GM21528 (cell line): ENCODE results near the gene RASGEF1C.

Experiments
- ATAC-seq: cut with Tn5 transposase; IDR thresholded peaks from one replicate; pipeline ENCODE4 v1.9.1; 2021; ENCODE audit warnings: mild to moderate bottlenecking, moderate library complexity; ENCODE audit not compliant: unreplicated experiment, low FRiP score

RASGEF1C gene

DNA sequence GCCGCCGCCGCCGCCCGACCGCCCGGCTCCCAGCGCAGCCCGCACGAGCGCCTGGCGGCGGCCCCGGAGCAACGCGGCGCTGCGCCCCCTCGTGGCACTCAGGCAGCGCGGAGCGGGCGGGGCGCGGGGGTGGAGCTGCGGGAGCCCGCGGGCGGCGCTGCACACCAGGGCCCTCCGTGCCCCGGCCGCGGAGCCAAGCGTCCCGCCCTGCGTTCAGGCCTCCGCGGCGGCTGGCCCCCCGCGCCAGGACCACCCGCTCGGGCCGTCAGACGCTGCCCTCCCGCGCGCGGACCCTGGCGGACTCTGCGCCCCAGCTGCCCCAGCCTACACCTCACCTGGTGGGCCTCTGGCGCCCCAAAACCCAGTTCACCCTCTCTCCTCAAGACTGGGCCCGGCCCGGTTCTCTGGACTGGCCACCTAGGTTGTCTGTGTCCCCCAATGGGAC is at the start of gene RASGEF1C:
Gene RASGEF1C, minus strand, starts transcription at position 75 of the 445 bp plus-strand sequence. CDS start 71,159 bp downstream, outside the sequence.
- no peak for ATAC-seq

GRCh38 chr5:180253036-180253824 is 44.2 kb upstream of the RASGEF1C start:
- ATAC-seq: no peak

DNA sequence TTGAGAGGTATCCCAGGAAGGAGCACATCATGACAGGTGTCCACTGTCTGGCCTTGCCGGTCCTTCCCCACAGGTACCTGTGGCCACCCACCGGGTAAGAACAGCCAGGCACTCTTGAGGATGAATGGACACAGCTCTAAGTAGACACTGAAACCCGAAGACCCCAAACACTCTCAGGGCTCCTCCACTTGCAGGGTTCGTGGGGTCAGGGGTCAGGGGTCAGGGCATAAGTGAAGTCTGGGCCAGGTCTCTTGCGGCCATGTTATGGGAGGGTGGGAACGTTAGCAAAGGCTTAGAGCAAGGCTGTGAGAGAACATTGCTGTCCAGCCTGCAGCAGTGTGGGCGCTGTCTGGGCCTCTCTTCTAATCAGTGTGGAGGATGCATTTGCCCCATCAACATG is 42.9 kb upstream of the RASGEF1C start:
- no peak for ATAC-seq

DNA sequence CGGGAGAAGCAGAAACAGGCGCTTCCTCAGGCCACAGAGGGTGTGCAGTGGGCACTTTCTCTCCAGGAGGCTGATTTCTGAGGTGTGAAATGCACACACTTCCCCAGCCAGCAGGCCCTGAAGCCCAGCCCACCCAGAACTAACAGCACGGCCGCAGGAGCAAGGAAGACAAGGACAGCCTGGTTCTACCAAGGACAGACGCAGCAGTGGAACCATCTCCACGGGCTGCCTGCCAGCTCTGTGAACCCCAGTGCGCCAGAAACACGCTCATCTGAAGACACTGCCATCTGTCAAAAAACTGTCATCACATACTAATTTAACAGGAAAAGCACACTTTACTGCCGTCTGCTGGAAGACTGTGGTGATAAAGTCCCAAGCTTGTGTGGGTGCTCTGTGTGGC is 42.1 kb upstream of the RASGEF1C start:
- no peak for ATAC-seq

DNA sequence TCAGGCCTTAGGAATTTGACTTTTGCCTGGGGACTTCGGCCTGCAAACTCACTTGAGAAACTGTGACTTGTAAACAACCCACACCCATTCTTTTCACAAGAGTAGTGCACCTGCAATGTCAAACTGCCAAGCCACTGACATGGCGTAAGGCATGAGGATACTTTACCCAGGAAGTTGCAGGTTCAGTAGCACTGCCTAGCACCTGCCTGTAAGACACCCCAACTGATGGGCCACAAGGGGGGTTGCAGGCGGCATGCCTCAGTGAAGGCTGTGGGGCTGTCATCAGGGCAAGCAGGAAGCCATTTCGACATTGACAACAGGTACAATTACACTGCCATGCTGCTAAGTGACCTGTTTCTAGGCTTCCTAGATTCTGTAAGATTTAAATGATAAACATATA is 41.3 kb upstream of the RASGEF1C start:
- no peak for ATAC-seq

GRCh38 chr5:180241600-180241999 is 32.6 kb upstream of the RASGEF1C start:
- ATAC-seq: no peak

DNA sequence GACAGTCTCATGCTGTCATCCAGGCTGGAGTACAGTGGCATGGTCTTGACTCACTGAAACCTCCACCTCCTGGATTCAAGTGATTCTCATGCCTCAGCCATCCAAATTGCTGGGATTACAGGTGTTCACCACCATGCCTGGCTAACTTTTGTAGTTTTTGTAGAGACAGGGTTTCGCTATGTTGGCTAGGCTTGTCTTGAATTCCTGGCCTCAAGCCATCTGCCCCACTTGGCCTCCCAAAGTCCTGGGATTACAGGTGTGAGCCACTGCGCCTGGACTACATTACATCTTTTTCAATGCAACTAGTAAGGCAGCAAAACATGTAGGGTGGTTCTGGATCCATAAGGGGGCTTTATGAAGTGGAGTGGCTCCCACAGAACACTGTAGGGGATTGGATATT is 29.6 kb upstream of the RASGEF1C start:
- ATAC-seq: no peak

GRCh38 chr5:180235846-180236245 is 26.8 kb upstream of the RASGEF1C start:
- ATAC-seq: no peak

DNA sequence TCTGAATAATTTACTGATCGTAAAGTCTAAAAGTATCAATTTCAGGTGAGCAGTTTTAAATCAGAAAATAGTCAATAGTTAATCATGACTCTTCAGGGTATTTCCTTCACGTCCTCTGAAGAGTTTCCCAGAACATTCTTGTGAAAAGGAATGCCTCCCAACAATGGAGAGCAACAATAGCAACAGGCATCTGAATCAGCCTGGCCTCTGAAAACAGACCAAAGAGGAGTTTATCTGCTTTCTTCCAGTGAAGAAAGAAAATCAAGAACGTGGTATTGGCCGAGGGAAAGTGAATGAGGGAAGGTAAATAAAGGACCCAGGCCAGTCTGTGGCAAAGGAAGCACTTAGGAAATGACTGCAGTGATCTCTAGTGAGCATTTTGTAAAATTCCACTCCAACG is 26.1 kb upstream of the RASGEF1C start:
- no peak for ATAC-seq

GRCh38 chr5:180234271-180234670 is 25.3 kb upstream of the RASGEF1C start:
- ATAC-seq: no peak

DNA sequence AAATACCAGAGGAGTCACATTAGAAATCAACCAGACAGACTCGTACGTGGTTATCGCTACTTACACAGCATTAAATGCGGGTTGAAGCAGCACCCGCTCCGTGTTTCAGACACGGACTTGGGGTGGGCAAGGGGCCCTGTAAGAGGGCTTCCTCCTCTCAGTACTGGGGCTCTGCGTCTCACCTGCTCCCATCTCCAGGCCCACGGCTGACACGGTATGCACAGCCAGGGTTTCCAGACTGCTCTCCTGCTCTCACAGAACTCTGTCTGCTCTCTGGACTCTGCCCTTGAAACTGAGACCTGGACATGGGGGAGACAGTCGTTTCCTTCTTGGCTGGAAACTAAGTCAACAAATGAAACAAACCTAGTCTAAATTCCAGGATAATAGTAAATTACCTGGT is 24.7 kb upstream of the RASGEF1C start:
- ATAC-seq: no peak

GRCh38 chr5:180230017-180230416 is 21.0 kb upstream of the RASGEF1C start:
- ATAC-seq: no peak

DNA sequence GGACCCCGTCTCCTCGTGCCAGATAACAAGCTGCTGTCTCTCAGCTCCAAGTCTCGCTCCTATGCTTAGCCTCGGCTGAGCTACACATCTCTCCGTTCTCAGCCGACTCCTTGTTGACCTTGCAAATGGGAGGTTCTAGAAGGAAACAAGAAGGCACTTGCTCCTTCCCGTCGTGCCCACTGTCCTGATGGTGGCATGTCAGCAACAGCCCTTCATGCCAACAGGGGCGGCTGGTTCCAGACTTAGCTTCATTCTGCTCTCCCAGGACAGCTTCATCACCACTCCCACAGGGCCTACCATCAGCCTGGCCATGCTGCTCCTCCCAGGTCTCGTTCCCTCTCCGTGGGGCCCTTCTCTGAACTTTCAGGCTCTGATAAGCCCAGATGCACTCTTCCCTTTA is 13.0 kb upstream of the RASGEF1C start:
- ATAC-seq: no peak

DNA sequence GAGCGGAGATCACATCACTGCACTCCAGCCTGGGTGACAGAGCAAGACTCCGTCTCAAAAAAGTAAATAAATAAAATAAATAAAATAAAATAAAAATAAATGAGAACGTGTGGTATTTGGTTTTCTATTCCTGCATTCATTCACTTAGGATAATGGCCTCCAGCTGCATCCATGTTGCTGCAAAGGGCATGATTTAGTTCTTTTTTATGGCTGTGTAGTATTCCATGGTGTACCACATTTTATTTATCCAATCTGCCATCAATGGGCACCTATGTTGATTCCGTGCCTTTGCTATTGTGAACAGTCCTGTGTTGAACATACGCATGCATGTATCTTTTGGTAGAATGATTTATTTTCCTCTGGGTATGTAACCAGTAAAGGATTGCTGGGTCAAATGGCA is 8.8 kb upstream of the RASGEF1C start:
- no peak for ATAC-seq

GRCh38 chr5:180216646-180217171 is 7.7 kb upstream of the RASGEF1C start:
- ATAC-seq: no peak

DNA sequence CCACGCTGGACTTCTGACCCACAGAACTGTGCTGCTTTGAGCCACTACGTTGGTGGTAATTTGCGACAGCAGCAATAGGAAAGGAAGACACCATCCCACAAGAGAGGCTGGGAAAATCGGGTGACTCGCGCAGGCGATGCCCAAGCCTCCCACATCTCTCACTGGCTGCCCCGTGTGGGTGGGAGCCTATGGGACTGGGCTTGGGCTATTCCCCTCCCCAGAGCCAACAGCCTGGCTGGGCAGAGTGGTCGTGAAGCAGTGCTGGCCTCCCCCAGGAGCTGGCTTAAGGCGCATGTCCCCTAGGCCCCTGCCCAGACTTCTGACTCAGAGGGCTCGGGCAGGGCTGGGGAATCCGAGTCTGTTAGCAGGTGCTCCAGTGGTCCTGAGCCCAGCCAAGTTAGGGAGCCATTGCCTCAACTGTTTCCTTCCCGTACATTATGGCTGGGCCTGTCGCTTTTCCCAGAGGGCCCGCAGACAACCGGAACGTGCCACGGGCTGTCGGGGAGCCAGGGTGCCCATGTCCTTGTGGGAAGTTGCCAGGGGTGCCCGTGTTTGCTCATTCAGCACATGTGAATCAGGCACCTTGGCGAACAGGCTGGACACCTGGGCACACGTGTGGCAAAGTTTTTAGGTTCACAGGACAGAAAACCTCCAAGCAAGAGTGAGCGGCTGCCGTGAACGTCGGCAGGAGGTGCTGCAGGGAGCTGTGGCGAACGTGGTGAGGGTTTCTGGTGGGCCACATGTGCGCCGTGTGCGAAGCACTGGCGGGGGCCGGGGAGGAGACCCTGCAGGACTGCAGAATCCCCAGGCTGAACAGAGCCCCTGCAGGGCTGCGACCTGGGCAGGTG is 7.0 kb upstream of the RASGEF1C start:
- ATAC-seq: no peak

- ATAC-seq: no peak
These were observed 6.1 kb upstream of the RASGEF1C start for GRCh38 chr5:180214870-180215770.

- ATAC-seq: no peak
These were observed 4.7 kb upstream of the RASGEF1C start for GRCh38 chr5:180213657-180214207.

GRCh38 chr5:180213256-180213600 is 4.2 kb upstream of the RASGEF1C start:
- ATAC-seq: no peak
